ENCODE data around the gene RAD51B. TPM values are rescaled to one million over a fixed set of nuclear protein-coding genes. Genes with fewer than 3 reads are reported as not detected.

Gene RAD51B
- total RNA-seq, 1 experiment from 2014 or later, result 23.3 TPM

DNA sequence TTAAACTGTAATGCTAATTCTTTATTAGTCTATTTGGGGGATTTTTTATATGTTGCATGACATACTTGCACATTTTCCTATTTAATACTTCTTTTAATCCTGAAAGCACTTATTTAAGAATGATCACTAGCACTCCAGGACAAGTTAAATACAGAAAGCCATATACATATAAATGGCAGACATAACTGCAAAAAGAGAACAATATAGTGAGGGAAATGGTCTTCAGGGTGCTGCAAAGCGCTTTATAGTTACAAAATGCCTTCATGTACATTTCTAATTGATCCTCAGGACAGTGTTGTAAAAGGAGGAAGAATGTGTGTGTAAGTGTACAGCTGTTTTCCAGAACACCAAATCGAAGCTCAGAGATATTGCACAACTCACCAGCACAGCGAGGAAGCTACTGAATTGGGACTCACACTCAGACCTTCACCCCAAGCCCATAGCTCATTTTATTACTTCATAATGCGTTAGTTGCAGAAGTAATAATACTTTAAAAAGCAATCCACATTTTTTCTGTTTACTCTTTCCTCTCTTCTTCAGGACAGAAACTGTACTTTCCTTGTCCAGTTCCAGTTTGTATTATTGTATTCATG is 428.2 kb downstream of the RAD51B start:
- CTCF ChIA-PET, result interaction anchor here (0.9 to 2.7 kb wide), 3 partner anchors 542 to 569 kb away, joined by 8 to 22 read pairs (median 12); no protein-coding TSS in a partner anchor
- DNase-seq (ENCODE audit: low spot score), result no peak
- Histone ChIP-seq H3K4me1 (ENCODE audit: insufficient read depth, low read length, poor library complexity, severe bottlenecking) (peaks cover 58% of the 10 kb centered on the region), H3K9me3 (ENCODE audit: low read depth, low read length, poor library complexity, severe bottlenecking) (no peaks in the 10 kb centered on the region), H3K36me3 (ENCODE audit: insufficient read depth, low read length, poor library complexity, severe bottlenecking) (no peaks in the 10 kb centered on the region), H3K27me3 (replicated peaks; ENCODE audit: insufficient read depth, low read depth, low read length, poor library complexity) (no peaks in the 10 kb centered on the region), H3K27ac (ENCODE audit: low read depth, low read length, poor library complexity, severe bottlenecking) (no peak overlapping the region), H3K4me3 (ENCODE audit: low read depth, low read length, poor library complexity, severe bottlenecking) (no peak overlapping the region)
- no TSS peak for BruUV-seq (replicated peaks)
- intact Hi-C loops (cut with micrococcal nuclease; ENCODE audit: unreplicated experiment), result loop anchor here (1.0 to 5.0 kb wide), 5 partner anchors 165 to 569 kb away; no protein-coding TSS in a partner anchor
- TF ChIP-seq EZH2 (IDR thresholded peaks at IDR 0.05; ENCODE audit: borderline replicate concordance, low read depth, low read length, poor library complexity, severe bottlenecking), result no peak
- TF ChIP-seq, protein P1, sequence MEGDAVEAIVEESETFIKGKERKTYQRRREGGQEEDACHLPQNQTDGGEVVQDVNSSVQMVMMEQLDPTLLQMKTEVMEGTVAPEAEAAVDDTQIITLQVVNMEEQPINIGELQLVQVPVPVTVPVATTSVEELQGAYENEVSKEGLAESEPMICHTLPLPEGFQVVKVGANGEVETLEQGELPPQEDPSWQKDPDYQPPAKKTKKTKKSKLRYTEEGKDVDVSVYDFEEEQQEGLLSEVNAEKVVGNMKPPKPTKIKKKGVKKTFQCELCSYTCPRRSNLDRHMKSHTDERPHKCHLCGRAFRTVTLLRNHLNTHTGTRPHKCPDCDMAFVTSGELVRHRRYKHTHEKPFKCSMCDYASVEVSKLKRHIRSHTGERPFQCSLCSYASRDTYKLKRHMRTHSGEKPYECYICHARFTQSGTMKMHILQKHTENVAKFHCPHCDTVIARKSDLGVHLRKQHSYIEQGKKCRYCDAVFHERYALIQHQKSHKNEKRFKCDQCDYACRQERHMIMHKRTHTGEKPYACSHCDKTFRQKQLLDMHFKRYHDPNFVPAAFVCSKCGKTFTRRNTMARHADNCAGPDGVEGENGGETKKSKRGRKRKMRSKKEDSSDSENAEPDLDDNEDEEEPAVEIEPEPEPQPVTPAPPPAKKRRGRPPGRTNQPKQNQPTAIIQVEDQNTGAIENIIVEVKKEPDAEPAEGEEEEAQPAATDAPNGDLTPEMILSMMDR (conservative IDR thresholded peaks at IDR 0.05; ENCODE audit: low read depth, low read length), result no peak
- POLR2A ChIA-PET (ENCODE audit: low non-redundant PET), result no interaction called here

- H3K4me1 ChIP-seq (ENCODE audit: insufficient read depth, low read length, poor library complexity, severe bottlenecking), result peaks cover 58% of the 10 kb centered on the region
- H3K27ac ChIP-seq (ENCODE audit: low read depth, low read length, poor library complexity, severe bottlenecking), result no peak overlapping the region
- CTCF ChIA-PET, result interaction anchor here (0.9 to 2.7 kb wide), 3 partner anchors 541 to 575 kb away, joined by 4 to 22 read pairs (median 12); no protein-coding TSS in a partner anchor
- BruUV-seq (replicated peaks), result no TSS peak
- POLR2A ChIA-PET (ENCODE audit: low non-redundant PET), result interaction anchor here (1.0 kb wide), 1 partner anchor 544 kb away, joined by 3 read pairs; the partner anchor contains the start of gene ZFP36L1
- H3K27me3 ChIP-seq (replicated peaks; ENCODE audit: insufficient read depth, low read depth, low read length, poor library complexity), result no peaks in the 10 kb centered on the region
- peak; percentile 77 for DNase-seq (ENCODE audit: low spot score)
- TF ChIP-seq, protein P1 (conservative IDR thresholded peaks at IDR 0.05; ENCODE audit: low read depth, low read length), result peak; percentile 69
- no peak for TF ChIP-seq EZH2 (IDR thresholded peaks at IDR 0.05; ENCODE audit: borderline replicate concordance, low read depth, low read length, poor library complexity, severe bottlenecking)
- intact Hi-C loops (cut with micrococcal nuclease; ENCODE audit: unreplicated experiment), result loop anchor here (1.0 to 5.0 kb wide), 6 partner anchors 48 to 568 kb away; no protein-coding TSS in a partner anchor
- H3K4me3 ChIP-seq (ENCODE audit: low read depth, low read length, poor library complexity, severe bottlenecking), result no peak overlapping the region
- no peaks in the 10 kb centered on the region for H3K36me3 ChIP-seq (ENCODE audit: insufficient read depth, low read length, poor library complexity, severe bottlenecking)
- H3K9me3 ChIP-seq (ENCODE audit: low read depth, low read length, poor library complexity, severe bottlenecking), result no peaks in the 10 kb centered on the region
Measured at GRCh38 chr14:68248481-68249255, 429.1 kb downstream of the RAD51B start.

DNA sequence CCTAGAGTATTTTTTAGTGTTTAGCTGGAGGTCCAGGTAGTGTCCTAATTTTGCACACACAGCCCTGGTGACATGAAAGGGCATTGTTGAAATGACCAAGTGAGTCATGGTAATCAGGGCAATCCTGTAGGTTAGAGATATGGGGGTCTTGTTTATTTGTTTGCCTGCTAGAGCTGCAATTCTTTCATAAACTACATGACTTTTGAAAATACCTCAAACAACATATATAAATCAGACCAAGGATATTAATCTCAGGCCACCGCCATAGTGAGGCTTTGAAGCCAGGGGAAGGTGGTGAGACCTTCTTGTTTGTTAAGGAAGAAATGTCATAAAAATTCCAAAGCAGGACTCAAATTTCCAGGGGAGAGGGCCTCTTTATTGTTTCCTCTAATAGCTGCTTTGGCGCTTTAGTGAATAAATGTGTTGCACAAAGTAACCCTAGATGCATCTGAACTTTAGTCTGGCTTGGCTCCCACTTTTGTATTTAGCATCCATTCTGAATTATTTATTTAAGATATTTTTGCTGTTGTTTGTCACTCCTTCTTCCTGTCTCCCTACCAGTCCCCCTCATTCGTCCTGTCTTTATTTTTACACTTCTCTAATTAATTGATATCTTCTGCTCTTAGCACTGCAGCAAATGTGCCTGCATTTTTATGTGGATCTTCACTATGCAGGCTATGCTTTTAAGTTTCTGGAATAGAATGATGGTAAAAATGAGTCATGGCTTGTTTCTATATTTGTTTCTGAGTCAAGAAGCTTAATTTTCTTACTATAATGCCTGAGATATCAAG is 430.3 kb downstream of the RAD51B start:
- Histone ChIP-seq H3K4me3 (ENCODE audit: low read depth, low read length, poor library complexity, severe bottlenecking) (no peak overlapping the region), H3K27ac (ENCODE audit: low read depth, low read length, poor library complexity, severe bottlenecking) (peak overlapping the region; percentile 1), H3K9me3 (ENCODE audit: low read depth, low read length, poor library complexity, severe bottlenecking) (no peaks in the 10 kb centered on the region), H3K27me3 (replicated peaks; ENCODE audit: insufficient read depth, low read depth, low read length, poor library complexity) (no peaks in the 10 kb centered on the region), H3K4me1 (ENCODE audit: insufficient read depth, low read length, poor library complexity, severe bottlenecking) (peaks cover 54% of the 10 kb centered on the region), H3K36me3 (ENCODE audit: insufficient read depth, low read length, poor library complexity, severe bottlenecking) (no peaks in the 10 kb centered on the region)
- BruUV-seq (replicated peaks), result no TSS peak
- ChIA-PET CTCF (interaction anchor here (0.6 to 2.3 kb wide), 2 partner anchors 537 to 567 kb away, joined by 12 to 14 read pairs; no protein-coding TSS in a partner anchor), POLR2A (ENCODE audit: low non-redundant PET) (interaction anchor here (1.0 kb wide), 1 partner anchor 543 kb away, joined by 3 read pairs; the partner anchor contains the start of gene ZFP36L1)
- TF ChIP-seq EZH2 (IDR thresholded peaks at IDR 0.05; ENCODE audit: borderline replicate concordance, low read depth, low read length, poor library complexity, severe bottlenecking), result no peak
- TF ChIP-seq, protein P1 (conservative IDR thresholded peaks at IDR 0.05; ENCODE audit: low read depth, low read length), result no peak
- intact Hi-C loops (cut with micrococcal nuclease; ENCODE audit: unreplicated experiment), result loop anchor here (1.0 to 5.0 kb wide), 4 partner anchors 46 to 432 kb away; no protein-coding TSS in a partner anchor
- peak; percentile 21 for DNase-seq (ENCODE audit: low spot score)

Measured in A673 (cell line).